B cell (primary cell): ENCODE results near the gene MAML2.

Experiments
- EZH2 ChIP-seq: IDR thresholded peaks from 2 replicates; pipeline ENCODE4 v1.6.1; 2012; ENCODE audit warnings: borderline replicate concordance, low read depth, mild to moderate bottlenecking, moderate library complexity, low read length; ENCODE audit not compliant: insufficient read depth, poor library complexity, severe bottlenecking
- TF ChIP-seq, protein P1 (sequence below): fragments of 200-600 bp; IDR thresholded peaks from one replicate; pipeline ENCODE4 v1.8.0; 2022; ENCODE audit warnings: antibody characterized with exemption, mild to moderate bottlenecking

DNA sequence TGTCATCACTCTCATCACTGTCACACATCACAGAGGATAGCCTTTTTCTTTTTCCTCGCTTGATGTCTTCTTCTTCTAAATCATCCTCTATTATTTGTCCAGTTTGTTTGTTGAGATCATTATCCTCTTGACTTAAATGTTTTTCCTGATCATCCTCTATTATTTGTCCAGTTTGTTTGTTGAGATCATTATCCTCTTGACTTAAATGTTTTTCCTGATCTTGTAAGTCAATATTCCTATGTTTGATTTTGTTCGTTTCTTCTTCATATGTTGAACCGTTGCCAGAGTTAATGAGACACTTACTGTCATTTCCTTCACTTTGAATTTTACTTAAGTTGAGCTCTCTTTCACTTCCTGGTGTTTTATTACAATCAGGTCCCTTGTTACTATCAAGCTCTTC lies 41.2 kb upstream of the MAML2 start:
- TF ChIP-seq, protein P1, sequence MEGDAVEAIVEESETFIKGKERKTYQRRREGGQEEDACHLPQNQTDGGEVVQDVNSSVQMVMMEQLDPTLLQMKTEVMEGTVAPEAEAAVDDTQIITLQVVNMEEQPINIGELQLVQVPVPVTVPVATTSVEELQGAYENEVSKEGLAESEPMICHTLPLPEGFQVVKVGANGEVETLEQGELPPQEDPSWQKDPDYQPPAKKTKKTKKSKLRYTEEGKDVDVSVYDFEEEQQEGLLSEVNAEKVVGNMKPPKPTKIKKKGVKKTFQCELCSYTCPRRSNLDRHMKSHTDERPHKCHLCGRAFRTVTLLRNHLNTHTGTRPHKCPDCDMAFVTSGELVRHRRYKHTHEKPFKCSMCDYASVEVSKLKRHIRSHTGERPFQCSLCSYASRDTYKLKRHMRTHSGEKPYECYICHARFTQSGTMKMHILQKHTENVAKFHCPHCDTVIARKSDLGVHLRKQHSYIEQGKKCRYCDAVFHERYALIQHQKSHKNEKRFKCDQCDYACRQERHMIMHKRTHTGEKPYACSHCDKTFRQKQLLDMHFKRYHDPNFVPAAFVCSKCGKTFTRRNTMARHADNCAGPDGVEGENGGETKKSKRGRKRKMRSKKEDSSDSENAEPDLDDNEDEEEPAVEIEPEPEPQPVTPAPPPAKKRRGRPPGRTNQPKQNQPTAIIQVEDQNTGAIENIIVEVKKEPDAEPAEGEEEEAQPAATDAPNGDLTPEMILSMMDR, result no peak
- TF ChIP-seq EZH2, result no peak
